GM15510 (cell line): ENCODE results near the gene LGALS4.

ENCODE experiments used
- POLR2A ChIP-seq: IDR thresholded peaks from 3 replicates; pipeline ENCODE4 v1.6.1; 2011; ENCODE audit warnings: borderline replicate concordance; ENCODE audit not compliant: insufficient read length; ENCODE audit errors: extremely low read depth

LGALS4 gene

DNA sequence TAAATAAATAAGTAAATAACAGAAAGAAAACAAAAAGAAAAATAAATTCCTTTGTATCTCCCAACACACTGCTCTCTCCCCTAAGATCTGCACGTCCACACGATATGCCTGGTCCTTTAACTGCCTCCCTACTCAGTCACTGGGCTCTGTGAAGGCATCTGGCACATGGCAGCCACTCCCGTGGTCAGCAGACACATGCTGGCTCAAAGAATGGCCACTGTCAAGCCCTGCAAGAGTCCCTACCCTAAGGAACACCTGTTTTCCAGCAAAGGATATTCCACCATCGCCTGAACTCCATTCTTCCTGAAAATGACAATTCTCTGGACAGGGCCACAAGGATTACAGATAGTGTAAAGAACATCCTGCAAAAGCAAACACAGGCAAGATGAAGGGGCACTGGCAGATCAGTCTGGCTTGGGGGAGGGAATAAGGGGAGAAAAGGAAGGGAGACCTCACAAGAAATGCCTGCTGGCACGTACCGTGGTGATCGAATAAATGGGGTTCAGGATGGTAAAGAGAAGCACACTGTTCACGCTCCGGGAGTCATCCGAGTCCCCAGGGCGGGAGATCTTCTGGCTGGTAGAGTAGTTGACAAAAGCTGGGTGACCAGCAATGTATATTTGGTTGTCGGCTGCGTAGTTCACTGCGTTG lies 32.8 kb upstream of the LGALS4 start:
- no peak for TF ChIP-seq POLR2A

GRCh38 chr19:38844093-38844686 lies 31.4 kb upstream of the LGALS4 start:
- no peak for TF ChIP-seq POLR2A

GRCh38 chr19:38843175-38843758 lies 30.5 kb upstream of the LGALS4 start:
- no peak for TF ChIP-seq POLR2A

DNA sequence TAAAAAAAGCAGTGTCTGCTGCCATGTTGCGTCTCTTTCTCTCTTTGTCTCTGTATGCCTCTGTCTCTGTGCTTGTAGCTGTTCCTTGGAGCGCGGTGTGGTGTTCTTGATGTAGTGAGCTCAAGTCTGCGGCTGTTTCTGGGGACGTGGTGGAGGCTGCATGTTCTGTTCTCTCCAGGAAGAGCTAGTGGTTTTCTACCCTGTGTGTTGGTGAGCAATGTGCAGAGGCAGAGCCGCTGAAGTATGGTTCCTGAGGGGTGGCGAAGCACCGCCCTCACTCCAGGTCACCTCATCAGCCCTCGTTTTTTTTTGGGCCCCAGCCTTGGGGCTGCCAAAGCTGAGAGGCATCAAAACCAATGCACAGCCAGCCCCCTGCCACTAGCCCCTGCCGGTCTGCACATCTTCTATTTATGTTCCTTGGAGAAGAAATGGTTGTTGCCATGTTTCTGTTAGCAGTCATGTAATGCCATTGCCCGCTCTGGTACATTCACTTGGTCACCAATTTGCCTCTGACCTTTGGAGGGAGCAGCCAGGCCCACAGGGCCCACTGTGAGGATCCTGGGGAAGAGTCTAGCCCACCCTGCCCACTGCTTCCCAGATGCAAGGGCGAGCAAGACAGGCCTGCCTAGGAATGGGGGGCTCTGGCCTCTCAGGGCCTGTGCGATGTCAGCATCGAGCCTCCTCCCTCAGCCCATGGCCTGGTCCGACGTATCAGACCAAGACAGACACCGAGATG lies 29.9 kb upstream of the LGALS4 start:
- TF ChIP-seq POLR2A, result no peak

DNA sequence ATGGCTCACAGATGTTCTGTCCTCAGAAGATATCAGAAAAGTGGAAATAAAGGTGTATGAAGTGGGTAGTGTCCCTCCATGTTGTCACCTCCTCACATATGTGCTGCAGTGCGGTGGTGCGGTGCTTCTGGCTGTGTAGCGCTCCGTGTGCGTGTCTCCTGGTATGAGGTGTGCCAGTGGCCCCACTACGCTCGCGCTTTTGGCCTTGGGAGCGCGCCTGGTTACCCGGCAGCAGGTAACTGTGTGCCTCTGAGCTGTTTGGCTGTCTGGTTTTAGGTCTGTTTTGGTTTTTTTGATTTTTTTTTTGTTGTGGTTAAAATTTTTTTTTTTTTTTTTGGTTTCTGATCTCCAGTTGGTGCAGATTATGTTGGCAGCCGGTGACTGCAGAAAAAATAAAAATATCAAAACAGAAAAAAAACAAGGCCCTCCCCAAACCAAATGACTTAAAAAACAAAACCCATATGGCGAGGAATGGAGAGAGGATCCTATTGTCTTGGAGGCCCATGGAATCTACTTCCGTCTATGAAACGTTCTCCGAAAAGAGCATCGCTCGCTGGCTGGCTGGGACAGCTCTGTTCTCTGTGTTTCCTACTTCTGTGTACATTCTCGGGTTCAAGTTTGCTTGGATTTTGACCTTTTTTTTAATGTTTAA lies 29.2 kb upstream of the LGALS4 start:
- TF ChIP-seq POLR2A, result no peak

DNA sequence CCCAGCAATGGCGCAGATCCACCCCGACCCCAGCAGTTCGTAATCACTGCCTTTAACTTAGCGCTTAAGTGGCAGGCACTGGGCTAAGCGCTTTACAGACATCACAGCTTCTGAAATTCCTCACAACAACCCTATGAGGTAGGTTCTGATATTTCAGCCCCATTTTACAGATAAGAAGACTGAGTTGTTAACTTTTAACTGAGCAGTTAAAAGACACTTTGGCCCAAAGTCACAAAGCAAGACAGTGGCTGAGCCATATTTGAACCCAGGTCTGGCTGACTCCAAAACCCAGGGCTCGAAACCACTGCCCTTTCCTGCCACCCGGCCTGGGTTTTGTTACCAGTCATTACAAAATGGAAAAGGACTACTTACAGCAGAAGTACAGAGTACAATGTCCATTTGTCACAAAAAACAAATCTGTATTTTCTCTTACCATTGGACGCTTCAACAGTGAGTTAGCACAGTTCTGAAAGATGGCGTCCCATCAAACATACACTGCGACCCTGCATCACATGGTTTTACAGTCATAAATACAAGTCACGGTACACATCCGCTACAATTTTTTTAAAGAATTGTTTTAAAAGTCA lies 28.5 kb upstream of the LGALS4 start:
- TF ChIP-seq POLR2A, result no peak

DNA sequence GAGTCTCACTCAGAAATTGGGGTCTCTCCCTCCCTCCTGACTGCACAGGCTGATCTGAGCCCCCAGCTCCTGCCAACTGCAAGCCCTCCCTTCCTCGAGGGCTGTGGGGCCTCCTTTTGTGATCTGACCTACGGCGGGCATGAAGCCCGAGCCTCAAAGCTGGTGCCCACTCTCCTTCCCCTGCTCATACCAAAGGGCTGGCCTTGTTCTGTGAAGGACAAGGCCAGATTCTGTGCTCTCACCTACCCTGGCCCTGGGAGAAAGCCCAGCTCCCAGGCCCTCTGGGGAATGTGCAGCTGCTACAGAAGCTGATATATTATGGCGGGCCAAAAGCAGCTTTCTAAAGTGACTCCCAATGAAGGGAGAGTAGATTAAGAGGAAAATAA lies 27.8 kb upstream of the LGALS4 start:
- TF ChIP-seq POLR2A, result no peak

GRCh38 chr19:38839816-38840582 lies 27.3 kb upstream of the LGALS4 start:
- TF ChIP-seq POLR2A, result no peak

GRCh38 chr19:38838986-38839761 lies 26.4 kb upstream of the LGALS4 start:
- no peak for TF ChIP-seq POLR2A

- no peak for TF ChIP-seq POLR2A
These were observed 25.7 kb upstream of the LGALS4 start for GRCh38 chr19:38838208-38838985.

- TF ChIP-seq POLR2A, result no peak
These were observed 24.9 kb upstream of the LGALS4 start for GRCh38 chr19:38837656-38838121.

- no peak for TF ChIP-seq POLR2A
These were observed 24.4 kb upstream of the LGALS4 start for GRCh38 chr19:38836983-38837626.
